GM18951 (cell line): Measurements from ENCODE around the gene CCDC192.
"Not testable (repeated sequence)": the region's sequence is repeated elsewhere in the genome, so short reads cannot be mapped to it uniquely, and the experiment has no call there.

Experiments
- POLR2A ChIP-seq: IDR thresholded peaks from 4 replicates; pipeline ENCODE4 v1.6.1; 2011; ENCODE audit warnings: mild to moderate bottlenecking; ENCODE audit not compliant: insufficient read length, insufficient read depth; ENCODE audit errors: extremely low read depth
- in situ Hi-C: fragments of 300-500 bp; cut with MboI; formaldehyde crosslinking; loops from one replicate; pipeline ENCODE4 v1.12.0; 2022; ENCODE audit warnings: low sequenced_read_pairs, mixed read lengths, inconsistent platforms; ENCODE audit not compliant: unreplicated experiment

CCDC192 gene

DNA sequence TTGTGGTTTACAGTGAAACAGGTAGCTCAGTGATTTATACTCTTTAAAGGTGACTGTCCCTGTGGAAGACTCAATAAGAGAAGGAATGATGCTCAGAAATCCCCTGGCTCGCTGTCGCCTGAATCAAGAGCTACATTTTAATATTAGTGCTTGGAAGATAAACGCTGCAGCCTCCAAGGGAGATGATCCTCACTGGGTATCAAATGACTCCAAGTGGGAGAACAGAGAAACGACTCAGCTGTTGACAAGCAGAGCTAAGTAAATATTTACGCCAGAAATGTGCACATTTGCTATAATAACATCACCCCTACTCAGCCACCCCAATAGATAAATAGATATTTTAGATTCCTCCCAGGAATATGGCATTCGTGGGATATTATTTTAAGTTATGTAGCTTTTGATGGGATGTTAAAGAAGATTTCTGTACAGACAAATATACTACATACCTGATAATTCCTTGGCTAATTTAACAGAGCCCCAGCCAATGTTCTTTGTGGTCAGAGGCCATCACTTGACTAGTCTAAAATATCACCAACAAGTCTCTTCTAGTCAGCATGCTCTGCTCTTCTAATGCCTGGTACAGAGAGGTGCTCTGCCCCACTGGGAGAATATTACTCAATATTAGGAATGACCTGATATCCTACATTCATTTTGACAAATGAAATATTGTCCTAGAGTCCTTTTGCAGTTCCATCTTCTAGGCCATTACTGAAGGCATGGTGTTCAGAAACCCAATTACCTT lies 18.3 kb upstream of the CCDC192 start:
- TF ChIP-seq POLR2A: no peak
- in situ Hi-C loops: no loop called here

DNA sequence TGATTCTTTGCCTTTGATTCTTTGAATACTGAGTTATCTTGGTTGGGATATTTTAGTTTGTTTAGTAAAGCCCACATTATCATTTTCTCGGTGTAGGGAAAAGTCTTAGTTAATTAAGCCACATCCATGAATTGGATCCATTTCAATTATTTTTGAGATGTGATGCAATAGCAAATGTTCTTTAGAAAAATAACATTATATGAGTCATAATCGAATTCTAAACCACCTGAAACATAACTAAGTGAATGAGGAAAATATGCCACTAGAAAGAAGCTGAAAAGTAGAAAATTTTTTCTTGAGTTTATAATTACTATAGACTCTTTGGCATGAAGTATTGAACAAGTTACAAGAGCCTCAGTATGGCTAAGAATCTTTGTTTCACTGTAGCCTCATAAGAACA lies 17.5 kb upstream of the CCDC192 start:
- in situ Hi-C loops: no loop called here
- no peak for TF ChIP-seq POLR2A

DNA sequence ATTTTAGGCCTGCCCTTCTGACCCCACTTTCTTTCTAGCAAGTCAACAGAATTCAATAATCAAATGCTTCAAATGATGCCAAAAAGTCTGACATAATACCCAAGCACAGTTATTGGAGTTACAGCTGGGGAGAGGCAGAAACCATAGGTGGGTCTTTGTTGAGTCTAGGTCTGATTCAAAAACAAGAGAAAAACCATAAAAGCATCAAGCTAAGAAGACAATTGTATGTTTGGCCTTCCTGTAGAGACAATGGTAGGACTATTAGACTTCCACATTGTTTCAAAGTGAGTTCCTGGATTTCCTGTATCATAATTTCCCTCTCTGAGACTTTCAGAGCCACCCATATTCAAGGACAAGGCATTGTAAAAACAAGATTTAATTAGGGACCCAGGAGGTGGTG lies 16.8 kb upstream of the CCDC192 start:
- TF ChIP-seq POLR2A: no peak
- in situ Hi-C loops: no loop called here

DNA sequence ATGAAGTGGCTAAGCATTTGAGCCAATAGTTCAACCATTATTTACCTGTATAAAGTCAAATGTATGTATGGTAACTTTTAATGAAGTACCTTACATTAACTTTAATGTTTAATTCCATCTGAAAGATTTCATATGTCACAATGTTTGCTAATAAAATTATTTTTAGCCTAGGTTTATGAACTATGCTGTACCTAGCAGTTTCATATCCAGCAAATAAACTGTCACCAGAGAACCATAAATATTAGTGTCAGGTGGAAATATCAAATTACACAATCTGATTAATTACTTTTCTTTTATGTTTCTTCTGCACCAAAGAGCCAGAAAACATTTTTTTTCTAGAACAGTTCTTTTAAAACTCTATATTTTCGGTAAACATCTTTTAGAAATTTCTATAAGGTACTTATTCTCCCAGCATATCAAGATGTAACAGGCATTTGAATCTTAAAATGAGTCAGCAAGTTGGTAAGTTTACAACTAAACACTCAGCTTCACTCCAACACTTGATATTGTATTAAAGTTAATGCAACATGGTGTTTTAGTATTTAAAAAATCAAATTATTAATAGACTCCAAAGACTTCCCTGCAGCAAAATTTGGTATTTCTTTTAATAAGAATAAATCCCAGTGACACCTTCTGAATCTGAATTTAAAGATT lies 8.5 kb upstream of the CCDC192 start:
- TF ChIP-seq POLR2A: no peak
- in situ Hi-C loops: no loop called here

DNA sequence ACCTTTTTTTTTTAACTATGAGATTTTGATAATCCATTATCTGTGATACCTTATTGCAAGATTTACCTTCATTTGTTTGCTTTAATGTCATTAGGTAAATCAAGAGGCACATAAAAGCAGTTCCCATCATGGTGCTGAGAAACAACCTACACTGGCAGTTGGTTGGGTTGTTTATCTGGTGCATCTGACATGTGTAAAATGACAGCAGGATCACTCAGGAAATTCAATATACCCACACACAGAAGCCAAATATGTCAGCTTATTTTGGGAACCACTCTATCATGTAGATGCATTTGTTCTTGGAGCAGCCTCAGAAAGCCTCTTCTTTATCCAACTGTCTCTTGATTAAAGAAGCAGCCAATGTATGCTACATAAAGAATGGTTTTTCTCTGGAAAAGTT lies 7.8 kb upstream of the CCDC192 start:
- in situ Hi-C loops: no loop called here
- no peak for TF ChIP-seq POLR2A

DNA sequence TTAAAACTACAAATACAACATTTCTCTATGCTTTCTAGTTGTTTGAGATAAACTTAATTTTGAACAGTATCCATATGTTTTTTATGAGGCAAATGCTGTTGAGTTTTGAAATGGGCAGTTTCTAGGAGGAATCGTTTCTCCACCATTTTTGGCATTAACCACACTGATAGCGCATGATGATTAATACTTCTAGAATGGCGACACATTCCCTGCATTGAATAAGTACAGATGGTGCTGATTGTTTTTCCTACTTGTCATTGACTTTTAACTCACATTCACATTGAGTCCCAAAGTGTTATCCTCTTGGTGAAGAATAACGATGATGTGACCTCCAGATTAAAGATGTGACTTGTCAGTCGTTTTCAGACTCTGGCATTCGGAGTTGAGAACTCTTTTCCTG lies 6.5 kb upstream of the CCDC192 start:
- in situ Hi-C loops: no loop called here
- TF ChIP-seq POLR2A: no peak

DNA sequence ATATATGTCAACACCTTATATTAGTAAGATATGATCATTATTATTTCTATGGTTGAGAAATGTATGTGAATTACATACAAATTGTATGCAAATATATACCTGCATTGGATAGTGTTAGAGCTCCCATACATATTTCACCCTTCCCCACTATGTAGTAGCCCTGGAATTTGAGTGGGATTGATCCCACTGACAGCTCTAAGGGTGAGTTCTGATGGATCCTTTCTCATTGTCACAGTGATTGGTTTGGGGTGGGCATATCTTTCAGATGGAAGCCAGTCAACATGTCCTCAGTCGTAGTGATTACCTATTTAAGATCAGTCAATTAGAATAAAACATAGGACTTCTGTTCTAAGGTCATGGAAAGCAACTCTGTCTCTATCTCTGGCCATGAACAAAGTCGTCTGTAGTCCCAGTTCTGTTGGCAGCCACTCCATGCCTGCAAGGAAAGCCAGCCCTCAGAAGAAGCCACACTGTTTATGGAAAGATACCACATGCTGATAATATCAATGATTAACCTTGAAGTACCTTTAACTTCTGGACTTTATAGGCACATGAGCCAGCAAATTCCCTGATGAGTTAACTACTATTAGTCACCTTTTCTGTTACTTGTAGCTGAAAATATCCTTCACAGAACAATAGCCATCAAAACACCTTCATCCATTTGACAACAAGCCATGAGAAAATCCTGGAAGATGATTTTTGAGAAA lies 5.1 kb upstream of the CCDC192 start:
- no peak for TF ChIP-seq POLR2A
- in situ Hi-C loops: no loop called here

DNA sequence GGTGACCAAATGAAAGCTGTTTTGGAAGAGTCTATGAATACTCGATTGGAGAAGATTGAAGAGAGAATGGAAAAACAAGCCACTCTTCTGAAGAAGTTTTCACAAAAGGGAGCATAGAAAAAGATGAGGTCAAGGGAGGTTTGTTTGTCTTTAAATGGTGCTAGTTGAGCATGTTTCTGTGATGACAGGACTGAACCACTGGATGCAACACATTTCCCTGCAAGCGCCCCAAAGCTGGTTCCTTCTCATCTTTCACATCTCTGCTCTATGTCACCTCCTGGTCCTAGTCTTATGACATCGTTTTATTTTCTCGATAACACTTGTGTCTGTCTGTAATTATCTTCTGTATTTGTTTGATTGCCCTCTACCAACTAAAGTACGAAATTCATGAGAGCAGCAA lies 3.8 kb upstream of the CCDC192 start:
- TF ChIP-seq POLR2A: no peak
- in situ Hi-C loops: no loop called here

DNA sequence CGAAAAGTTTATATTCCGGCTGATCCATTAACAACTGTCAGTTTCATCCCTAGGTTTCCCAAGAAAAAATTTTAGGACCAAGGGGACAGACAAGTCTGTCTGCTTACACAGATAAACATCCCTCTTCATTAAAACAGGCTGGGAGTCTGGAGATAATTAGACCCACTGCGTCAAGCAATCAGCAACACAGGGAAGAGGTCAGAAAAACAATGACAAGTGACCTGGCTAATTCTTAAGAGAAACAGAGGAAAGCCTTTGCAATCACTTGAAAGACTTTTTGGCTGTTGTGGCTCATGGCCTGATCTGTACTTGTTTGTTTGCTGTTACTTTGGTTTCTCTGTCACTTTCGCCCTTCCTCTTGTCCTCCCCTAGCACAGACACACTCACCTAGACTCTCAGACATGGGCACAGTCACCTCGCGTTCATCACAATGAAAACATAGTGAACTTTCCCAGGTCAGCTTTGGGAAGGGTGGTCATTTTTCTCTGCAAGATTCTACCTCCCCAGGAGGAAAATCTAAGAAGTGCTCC lies 2.9 kb upstream of the CCDC192 start:
- in situ Hi-C loops: no loop called here
- TF ChIP-seq POLR2A: no peak

DNA sequence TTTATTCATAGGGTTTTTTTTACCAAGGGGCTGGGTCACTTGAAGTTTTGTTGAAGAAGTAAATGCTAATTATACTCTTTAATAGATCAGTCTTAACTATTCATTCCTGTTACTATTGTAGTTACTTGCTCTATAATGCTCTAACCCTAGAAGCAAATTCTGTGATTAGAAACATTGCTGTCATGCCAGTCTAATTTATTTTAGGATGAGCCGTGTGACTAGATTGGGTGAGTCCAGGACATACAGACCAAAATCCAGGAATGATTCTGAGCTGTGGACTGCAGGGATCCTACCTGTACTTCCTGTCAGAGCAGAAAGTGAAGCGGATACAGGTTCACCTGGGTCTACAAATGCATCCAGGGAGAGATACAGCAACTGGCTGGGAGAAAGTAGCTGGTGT lies 757 bp upstream of the CCDC192 start:
- TF ChIP-seq POLR2A: no peak
- in situ Hi-C loops: no loop called here

DNA sequence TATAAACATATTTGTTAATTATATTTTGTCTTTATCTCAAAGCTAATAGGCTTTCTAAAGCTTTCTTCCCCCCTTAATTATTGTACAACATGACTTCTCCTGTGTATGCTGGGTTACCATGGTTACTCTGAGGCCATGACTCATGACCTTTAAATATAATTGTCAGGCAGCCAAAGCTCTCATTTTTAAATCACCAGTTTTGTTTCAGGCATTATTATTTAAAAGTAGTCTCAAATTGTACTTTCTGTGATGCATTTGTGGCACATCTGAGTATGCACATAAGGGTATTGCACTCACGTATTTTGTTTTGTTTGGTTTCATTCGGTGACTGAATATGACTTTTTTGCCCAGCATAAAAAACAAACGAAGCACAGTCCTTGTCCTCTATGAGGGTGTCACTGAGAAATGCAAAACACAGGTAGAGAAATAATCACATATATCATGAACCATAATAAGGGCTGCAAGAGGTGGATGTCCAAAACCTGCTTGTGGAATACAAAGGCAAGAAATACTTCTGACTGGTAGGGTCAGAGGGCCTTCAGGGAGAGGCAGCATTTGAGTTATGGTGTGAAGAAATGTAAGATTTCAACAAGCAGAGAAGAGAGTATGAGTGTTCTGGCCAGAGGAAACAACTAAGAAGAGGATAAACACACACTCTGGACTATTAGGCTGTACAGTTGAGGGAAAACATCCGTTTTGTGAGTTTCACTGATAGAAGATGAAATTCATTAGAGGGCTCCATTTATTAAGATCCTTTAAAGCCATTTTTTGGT lies 2.1 kb downstream of the CCDC192 start:
- no peak for TF ChIP-seq POLR2A
- in situ Hi-C loops: no loop called here

DNA sequence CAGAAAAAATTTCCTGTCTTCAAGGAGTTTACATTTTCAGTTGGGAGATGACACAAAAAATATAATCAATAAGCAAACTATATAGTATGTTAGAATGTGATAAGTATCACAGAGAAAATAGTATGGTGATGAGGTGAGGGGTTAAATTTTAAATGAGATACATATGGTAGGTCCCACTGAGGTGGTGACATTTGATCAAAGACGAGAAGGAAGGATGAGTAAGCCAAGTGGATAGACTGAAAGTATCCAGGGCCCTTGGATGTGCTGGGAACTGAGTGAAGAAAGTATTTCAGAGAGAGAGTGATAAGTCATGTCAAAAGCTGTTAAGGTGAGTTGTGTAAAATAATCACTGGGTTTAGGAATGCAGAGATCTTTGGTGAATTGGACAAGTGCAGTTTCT lies 3.5 kb downstream of the CCDC192 start:
- TF ChIP-seq POLR2A: no peak
- in situ Hi-C loops: no loop called here

DNA sequence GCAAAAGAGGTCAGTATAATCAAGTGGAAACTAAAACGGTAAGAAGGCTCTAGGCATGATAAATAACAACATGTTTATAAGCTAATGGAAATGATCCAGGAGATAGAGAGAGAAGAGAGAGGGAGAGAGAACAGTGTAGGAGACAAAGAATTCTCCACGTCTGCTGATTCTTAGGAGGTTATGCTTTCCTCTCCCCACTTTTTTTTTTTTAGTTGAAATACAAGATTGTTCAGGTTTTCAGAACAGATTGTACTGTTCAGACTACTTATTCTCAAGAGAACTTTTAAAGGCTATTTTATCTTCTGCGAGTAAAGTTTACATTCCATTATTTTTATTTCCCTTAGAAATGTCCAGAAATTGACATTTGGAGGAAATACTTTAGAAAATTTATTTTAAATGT lies 4.0 kb downstream of the CCDC192 start:
- in situ Hi-C loops: no loop called here

DNA sequence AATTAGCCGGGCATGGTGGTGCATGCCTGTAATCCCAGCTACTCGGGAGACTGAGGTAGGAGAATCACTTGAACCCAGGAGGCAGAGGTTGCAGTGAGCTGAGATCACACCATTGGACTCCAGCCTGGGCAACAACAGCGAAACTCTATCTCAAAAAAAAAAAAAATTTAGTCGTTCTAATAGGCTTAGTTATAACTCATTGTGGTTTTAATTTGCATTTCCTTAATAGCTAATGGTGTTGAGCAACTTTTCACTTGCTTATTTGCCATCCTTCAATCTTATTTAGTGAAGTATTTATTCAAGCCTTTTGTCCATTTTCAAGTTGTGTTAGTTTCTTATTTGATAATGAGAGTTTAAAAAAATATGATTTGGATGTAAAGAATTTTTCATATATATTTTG lies 9.9 kb downstream of the CCDC192 start:
- in situ Hi-C loops: not testable (repeated sequence)

More for the DNA sequence above, 4.0 kb downstream of the CCDC192 start:
- no peak for TF ChIP-seq POLR2A
